ENCODE results near the gene C1QTNF5.

DNA sequence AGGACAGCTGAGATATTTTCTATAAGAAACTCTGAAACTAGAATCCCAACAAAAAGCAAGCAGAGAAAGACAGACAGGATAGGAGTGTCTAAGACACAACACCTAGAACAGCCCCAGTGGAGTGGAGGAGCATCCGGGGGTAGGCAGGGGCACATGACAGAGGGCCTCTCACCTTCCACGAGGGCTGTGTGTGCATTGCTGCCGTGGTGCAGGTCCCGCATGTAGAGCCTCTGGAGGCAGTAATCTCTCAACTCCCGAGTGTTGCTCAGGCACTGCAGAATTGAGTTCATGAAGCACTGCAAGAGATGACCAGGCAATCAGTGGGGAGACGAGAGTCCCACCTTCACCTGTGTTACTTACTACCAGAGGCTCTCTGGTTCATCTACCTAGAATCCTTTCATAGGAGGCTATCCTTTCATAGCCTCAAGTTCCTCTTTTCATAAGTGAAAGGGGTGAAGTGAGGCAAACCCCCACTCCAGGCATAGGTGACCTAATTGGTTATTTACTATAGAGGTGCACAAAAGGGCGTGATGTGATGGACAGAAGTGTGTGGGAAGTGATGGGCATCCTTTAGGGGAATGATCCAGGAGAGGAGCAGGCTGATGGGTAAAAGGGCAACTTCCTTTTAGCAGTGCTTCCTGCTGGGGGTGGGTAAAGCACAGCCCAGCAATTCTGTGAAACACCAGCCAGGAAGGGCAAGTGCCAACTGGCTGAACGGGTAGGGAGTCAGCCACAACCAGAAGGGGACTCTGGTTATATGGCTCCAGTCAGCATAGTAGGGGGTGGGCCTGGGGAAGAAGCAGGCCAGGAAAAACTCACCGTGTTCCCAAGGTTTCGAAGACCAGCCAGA lies 18.9 kb upstream of the C1QTNF5 start:
- TF ChIP-seq, protein P1, sequence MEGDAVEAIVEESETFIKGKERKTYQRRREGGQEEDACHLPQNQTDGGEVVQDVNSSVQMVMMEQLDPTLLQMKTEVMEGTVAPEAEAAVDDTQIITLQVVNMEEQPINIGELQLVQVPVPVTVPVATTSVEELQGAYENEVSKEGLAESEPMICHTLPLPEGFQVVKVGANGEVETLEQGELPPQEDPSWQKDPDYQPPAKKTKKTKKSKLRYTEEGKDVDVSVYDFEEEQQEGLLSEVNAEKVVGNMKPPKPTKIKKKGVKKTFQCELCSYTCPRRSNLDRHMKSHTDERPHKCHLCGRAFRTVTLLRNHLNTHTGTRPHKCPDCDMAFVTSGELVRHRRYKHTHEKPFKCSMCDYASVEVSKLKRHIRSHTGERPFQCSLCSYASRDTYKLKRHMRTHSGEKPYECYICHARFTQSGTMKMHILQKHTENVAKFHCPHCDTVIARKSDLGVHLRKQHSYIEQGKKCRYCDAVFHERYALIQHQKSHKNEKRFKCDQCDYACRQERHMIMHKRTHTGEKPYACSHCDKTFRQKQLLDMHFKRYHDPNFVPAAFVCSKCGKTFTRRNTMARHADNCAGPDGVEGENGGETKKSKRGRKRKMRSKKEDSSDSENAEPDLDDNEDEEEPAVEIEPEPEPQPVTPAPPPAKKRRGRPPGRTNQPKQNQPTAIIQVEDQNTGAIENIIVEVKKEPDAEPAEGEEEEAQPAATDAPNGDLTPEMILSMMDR (IDR thresholded peaks at IDR 0.05) = no peak
- TF ChIP-seq SIN3A (IDR thresholded peaks at IDR 0.05; ENCODE audit: borderline replicate concordance, insufficient read depth, low read depth, low read length) (no peak), TCF7L2 (IDR thresholded peaks at IDR 0.05; ENCODE audit: low read depth, low read length) (no peak)
